Hepatocyte (in vitro differentiated cells): ENCODE results near the gene FAM222B.

ENCODE experiments used
- CTCF ChIP-seq: fragments of 200-600 bp; sonication (generic); IDR thresholded peaks from 2 replicates; pipeline ENCODE4 v1.5.1; 2016; ENCODE audit warnings: antibody characterized with exemption, mild to moderate bottlenecking; ENCODE audit not compliant: poor library complexity
- EZH2phosphoT487 ChIP-seq: fragments of 200-600 bp; sonication (generic); IDR thresholded peaks from one replicate; pipeline ENCODE4 v1.6.1; 2018; ENCODE audit warnings: antibody characterized with exemption, mild to moderate bottlenecking, low read depth, moderate library complexity; ENCODE audit not compliant: unreplicated experiment, severe bottlenecking

GRCh38 chr17:28788100-28788499 is 54.5 kb downstream of the FAM222B start:
- no peak for TF ChIP-seq CTCF
- no peak for TF ChIP-seq EZH2phosphoT487
